Transverse colon (tissue), 3 donors: Measurements from ENCODE around the gene PALB2.

ENCODE experiments used
- EP300 ChIP-seq: sonication (generic); formaldehyde crosslinking; IDR thresholded peaks from one replicate; pipeline ENCODE4 v1.6.1; 2017; ENCODE audit warnings: antibody characterized with exemption, low read depth
- POLR2A ChIP-seq: fragments of 450-650 bp; IDR thresholded peaks from one replicate; pipeline ENCODE4 v1.6.1; 2016; ENCODE audit warnings: antibody characterized with exemption, mild to moderate bottlenecking, moderate library complexity
- TF ChIP-seq, protein P1 (sequence below), 5 experiments: fragments of 200-600 bp in 3 of 5; fragments of 450-650 bp in 2 of 5; sonication (generic) in 3 of 5; IDR thresholded peaks; 1 replicate in 2 of 5; 2 replicates in 3 of 5; pipeline ENCODE4 v1.5.1; 2016 to 2017; ENCODE audit warnings: antibody characterized with exemption in 5 of 5, inconsistent platforms in 3 of 5, mild to moderate bottlenecking in 2 of 5, moderate library complexity in 1 of 5

DNA sequence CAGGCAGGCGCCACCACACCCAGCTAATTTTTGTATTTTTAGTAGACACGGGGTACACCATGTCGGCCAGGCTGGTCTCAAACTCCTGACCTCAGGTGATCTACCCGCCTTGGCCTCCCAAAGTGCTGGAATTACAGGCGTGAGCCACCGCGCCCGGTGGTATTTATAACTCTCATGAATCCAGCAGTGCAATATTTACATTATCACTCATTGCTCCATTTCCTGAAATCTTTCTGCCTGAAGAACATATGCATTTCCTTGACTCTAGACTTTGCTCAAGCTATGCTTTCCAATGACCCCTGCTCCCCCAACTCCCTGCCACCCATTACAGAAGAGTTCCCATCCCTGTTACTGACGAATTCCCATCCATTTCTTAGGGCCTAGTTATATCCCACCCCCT lies 25.3 kb downstream of the PALB2 start:
- TF ChIP-seq POLR2A (no peak), EP300 (no peak)
- TF ChIP-seq, protein P1, sequence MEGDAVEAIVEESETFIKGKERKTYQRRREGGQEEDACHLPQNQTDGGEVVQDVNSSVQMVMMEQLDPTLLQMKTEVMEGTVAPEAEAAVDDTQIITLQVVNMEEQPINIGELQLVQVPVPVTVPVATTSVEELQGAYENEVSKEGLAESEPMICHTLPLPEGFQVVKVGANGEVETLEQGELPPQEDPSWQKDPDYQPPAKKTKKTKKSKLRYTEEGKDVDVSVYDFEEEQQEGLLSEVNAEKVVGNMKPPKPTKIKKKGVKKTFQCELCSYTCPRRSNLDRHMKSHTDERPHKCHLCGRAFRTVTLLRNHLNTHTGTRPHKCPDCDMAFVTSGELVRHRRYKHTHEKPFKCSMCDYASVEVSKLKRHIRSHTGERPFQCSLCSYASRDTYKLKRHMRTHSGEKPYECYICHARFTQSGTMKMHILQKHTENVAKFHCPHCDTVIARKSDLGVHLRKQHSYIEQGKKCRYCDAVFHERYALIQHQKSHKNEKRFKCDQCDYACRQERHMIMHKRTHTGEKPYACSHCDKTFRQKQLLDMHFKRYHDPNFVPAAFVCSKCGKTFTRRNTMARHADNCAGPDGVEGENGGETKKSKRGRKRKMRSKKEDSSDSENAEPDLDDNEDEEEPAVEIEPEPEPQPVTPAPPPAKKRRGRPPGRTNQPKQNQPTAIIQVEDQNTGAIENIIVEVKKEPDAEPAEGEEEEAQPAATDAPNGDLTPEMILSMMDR (IDR thresholded peaks at IDR 0.05), result no peak
